ENCODE data around the gene TSPYL2.

The TSPYL2 gene

GRCh38 chrX:53125506-53125905 lies 43.3 kb downstream of the TSPYL2 start:
- DNase-seq (ENCODE audit: low read depth, low spot score) = no peak

GRCh38 chrX:53126377-53126776 lies 44.2 kb downstream of the TSPYL2 start:
- DNase-seq (ENCODE audit: low read depth, low spot score) = no peak

GRCh38 chrX:53128097-53128749 lies 46.1 kb downstream of the TSPYL2 start:
- DNase-seq (ENCODE audit: low read depth, low spot score) = no peak

DNA sequence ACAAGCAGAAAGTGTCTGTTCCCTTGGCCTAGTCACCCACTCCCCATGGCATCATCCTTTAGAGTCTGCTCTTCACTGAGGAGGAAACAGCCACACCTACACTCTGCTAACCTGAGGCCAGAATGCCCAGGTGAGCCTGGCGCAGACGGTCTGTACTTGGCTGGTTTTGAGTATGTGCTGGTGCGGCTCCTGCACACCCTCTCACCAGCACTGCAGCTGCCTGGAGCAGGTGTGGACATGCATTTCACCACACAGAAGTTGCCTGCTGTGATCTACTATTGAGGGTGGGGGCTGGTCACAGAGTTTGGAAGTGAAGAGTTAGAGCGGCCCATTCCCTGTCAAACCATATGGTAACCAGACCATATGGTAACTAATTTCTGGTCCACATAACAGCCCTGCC lies 51.2 kb downstream of the TSPYL2 start:
- DNase-seq (ENCODE audit: low read depth, low spot score) = no peak

DNA sequence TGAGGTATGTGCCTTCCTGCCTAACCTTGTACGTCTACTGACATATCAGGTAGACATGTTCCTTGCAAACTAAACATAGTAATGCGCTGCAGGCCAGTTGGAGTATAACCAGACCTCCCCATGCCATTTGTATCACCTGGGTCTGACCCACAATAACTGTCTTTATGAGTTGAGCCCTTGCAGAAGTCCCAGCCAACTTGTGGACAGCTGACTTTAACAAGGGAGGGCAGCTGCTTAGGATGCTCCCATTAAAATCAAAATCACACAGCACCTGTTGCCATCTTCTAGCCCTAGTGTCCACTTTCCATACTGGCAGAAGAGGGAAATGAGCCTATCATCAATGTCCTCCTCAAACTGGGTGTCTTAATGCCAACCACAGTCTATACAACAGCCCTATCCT lies 53.4 kb downstream of the TSPYL2 start:
- no peak for DNase-seq (ENCODE audit: low read depth, low spot score)
